ENCODE data around the gene CMAS. TPM values are rescaled to one million over a fixed set of nuclear protein-coding genes. Genes with fewer than 3 reads are reported as not detected.

CMAS gene
- total and polyA plus RNA-seq, 2 of the 8 experiments (the other 6 are each of a cell fraction or from before 2014, with no cell fraction given) = 13.2 to 59.8 TPM

GRCh38 chr12:22046090-22046967, at the start of gene CMAS (continued):
- TF ChIP-seq POLR2A (IDR thresholded peaks at IDR 0.05; ENCODE audit: control extremely low read depth in 1 of 2, low read depth in 2 of 2, low read length in 2 of 2) = peak; percentile 78 to 86
- TF ChIP-seq MAFK (IDR thresholded peaks at IDR 0.05; ENCODE audit: low read depth, low read length) = no peak
- peak; percentile 94 for TF ChIP-seq PHF8 (conservative IDR thresholded peaks at IDR 0.05; ENCODE audit: low read depth, low read length)
- TF ChIP-seq KDM4A (IDR thresholded peaks at IDR 0.05; ENCODE audit: low read depth, low read length, severe bottlenecking) = peak; percentile 71
- no peak for TF ChIP-seq RFX5 (IDR thresholded peaks at IDR 0.05; ENCODE audit: borderline replicate concordance, low read depth, low read length)
- TF ChIP-seq, protein P1, sequence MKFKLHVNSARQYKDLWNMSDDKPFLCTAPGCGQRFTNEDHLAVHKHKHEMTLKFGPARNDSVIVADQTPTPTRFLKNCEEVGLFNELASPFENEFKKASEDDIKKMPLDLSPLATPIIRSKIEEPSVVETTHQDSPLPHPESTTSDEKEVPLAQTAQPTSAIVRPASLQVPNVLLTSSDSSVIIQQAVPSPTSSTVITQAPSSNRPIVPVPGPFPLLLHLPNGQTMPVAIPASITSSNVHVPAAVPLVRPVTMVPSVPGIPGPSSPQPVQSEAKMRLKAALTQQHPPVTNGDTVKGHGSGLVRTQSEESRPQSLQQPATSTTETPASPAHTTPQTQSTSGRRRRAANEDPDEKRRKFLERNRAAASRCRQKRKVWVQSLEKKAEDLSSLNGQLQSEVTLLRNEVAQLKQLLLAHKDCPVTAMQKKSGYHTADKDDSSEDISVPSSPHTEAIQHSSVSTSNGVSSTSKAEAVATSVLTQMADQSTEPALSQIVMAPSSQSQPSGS (IDR thresholded peaks at IDR 0.05; ENCODE audit: low read length) = no peak
- TF ChIP-seq TBP (IDR thresholded peaks at IDR 0.05; ENCODE audit: low read depth, low read length) = peak; percentile 42; the same call in 1 of the 2 replicates
- peak; percentile 61; the same call in 1 of the 2 replicates for TF ChIP-seq EGR1 (IDR thresholded peaks at IDR 0.05; ENCODE audit: borderline replicate concordance, low read depth, low read length)
- TF ChIP-seq CHD2 (IDR thresholded peaks at IDR 0.05; ENCODE audit: low read length) = peak; percentile 21; the same call in 1 of the 2 replicates
- TF ChIP-seq CBX5 (IDR thresholded peaks at IDR 0.05; ENCODE audit: low read depth, low read length) = no peak
- TF ChIP-seq ATF3 (IDR thresholded peaks at IDR 0.05; ENCODE audit: insufficient read depth, low read depth, low read length) = no peak
- no peak for TF ChIP-seq RXRA (IDR thresholded peaks at IDR 0.05; ENCODE audit: insufficient read depth, low read depth, low read length)
- TF ChIP-seq BACH1 (IDR thresholded peaks at IDR 0.05; ENCODE audit: low read length) = peak; percentile 39; the same call in 1 of the 2 replicates
- TF ChIP-seq ZNF274 (IDR thresholded peaks at IDR 0.05; ENCODE audit: borderline replicate concordance, extremely low read depth, low read length) = no peak
- no peak for TF ChIP-seq BCL11A (IDR thresholded peaks at IDR 0.05; ENCODE audit: low read depth in 2 of 2, low read length in 2 of 2)
- TF ChIP-seq SAP30 (IDR thresholded peaks at IDR 0.05; ENCODE audit: insufficient read depth, insufficient replicate concordance, low read length) = peak; percentile 30
- TF ChIP-seq SRF (IDR thresholded peaks at IDR 0.05; ENCODE audit: low read depth, low read length) = no peak
- TF ChIP-seq GTF2F1 (IDR thresholded peaks at IDR 0.05; ENCODE audit: borderline replicate concordance, low read depth, low read length) = no peak
- TF ChIP-seq RAD21 (IDR thresholded peaks at IDR 0.05 in 1 of 2, conservative IDR thresholded peaks at IDR 0.05 in 1 of 2; ENCODE audit: low read depth in 2 of 2, low read length in 2 of 2) = no peak
- TF ChIP-seq TAF1 (IDR thresholded peaks at IDR 0.05; ENCODE audit: low read depth, low read length) = peak; percentile 82
- TF ChIP-seq MAX (IDR thresholded peaks at IDR 0.05) = peak; percentile 52
